GM12878 (cell line): ENCODE results near the gene FAM193B. TPM values are rescaled to one million over a fixed set of nuclear protein-coding genes. Genes with fewer than 3 reads are reported as not detected.
A peak's percentile ranks its signal among the peaks of the same experiment; 100 is the strongest.

Source experiments
- ATAC-seq: fragments of 200-7000 bp; cut with Tn5 transposase; 3 replicates; pipeline ENCODE4 v1.9.1; 2020; ENCODE audit warnings: mild to moderate bottlenecking, moderate library complexity
- BruUV-seq: library from RNA; stranded (reverse); fragments of 400-500 nt; replicated peaks from 2 replicates; lab custom pipeline; 2021; lab: Mats Ljungman, UMichigan
- CTCF ChIA-PET: fragments of 300-600 bp; sonication (Branson Sonifier 250); formaldehyde crosslinking; extraction: SDS; loops from one replicate; lab custom pipeline; 2021; ENCODE audit warnings: inconsistent platforms; lab: Yijun Ruan, JAX
- POLR2A ChIA-PET: fragments of 350-600 bp; formaldehyde crosslinking; extraction: SDS; loops from one replicate; lab custom pipeline; 2021; ENCODE audit warnings: inconsistent platforms; lab: Charles Lee
- RAD21 ChIA-PET: fragments of 300-600 bp; sonication (Branson Sonifier 250); formaldehyde crosslinking; loops from one replicate; lab custom pipeline; 2023; ENCODE audit warnings: antibody characterized with exemption; ENCODE audit not compliant: unreplicated experiment; lab: Charles Lee
- SMC1A ChIA-PET: fragments of 300-600 bp; sonication (Branson Sonifier 250); formaldehyde crosslinking; loops from one replicate; lab custom pipeline; 2023; ENCODE audit not compliant: unreplicated experiment, uncharacterized antibody; lab: Charles Lee
- DNase-seq: peaks from one replicate; pipeline ENCODE4 v3.0.0-alpha.2; 2011; ENCODE audit warnings: low read depth, low spot score
- FAIRE-seq: peaks from 3 replicates; lab custom pipeline; 2011; peaks lifted over from hg19 to GRCh38; lab: Jason Lieb, UNC
- H2AFZ ChIP-seq: 2 replicates; pipeline ENCODE4 v1.6.0; 2011; ENCODE audit warnings: low read depth, low read length, control low read depth; ENCODE audit not compliant: control insufficient read depth
- H3K27ac ChIP-seq: 2 replicates; pipeline ENCODE4 v1.5.1; 2011; ENCODE audit warnings: control low read depth; ENCODE audit not compliant: control insufficient read depth, insufficient read depth
- H3K27me3 ChIP-seq, 2 experiments: replicated peaks in 1 of 2; 2 replicates each; pipeline versions ENCODE4 v1.6.0 to v1.6.1; 2011; ENCODE audit warnings: low read length in 1 of 2; ENCODE audit not compliant: control insufficient read depth in 2 of 2, insufficient read depth in 2 of 2
- H3K36me3 ChIP-seq, 2 experiments: 2 replicates each; pipeline ENCODE4 v1.5.1; 2011; ENCODE audit warnings: low read length in 1 of 2; ENCODE audit not compliant: control insufficient read depth in 2 of 2, insufficient read depth in 2 of 2
- H3K4me1 ChIP-seq: 2 replicates; pipeline ENCODE4 v1.6.1; 2011; ENCODE audit warnings: mild to moderate bottlenecking, low read length, moderate library complexity, mixed read lengths; ENCODE audit not compliant: control insufficient read depth, insufficient read depth
- H3K4me2 ChIP-seq: 2 replicates; pipeline ENCODE4 v1.6.0; 2011; ENCODE audit warnings: control low read depth; ENCODE audit not compliant: control insufficient read depth, insufficient read depth
- H3K4me3 ChIP-seq: fragments of 200-600 bp; sonication (generic); 2 replicates; pipeline ENCODE4 v1.5.1; 2016
- H3K79me2 ChIP-seq: 2 replicates; pipeline ENCODE4 v1.6.0; 2011; ENCODE audit warnings: low read length; ENCODE audit not compliant: control insufficient read depth, insufficient read depth
- H3K9ac ChIP-seq: 2 replicates; pipeline ENCODE4 v1.8.0; 2011; ENCODE audit warnings: low read length, control low read depth, mixed read lengths; ENCODE audit not compliant: control insufficient read depth, insufficient read depth
- H3K9me3 ChIP-seq: replicated peaks from 3 replicates; pipeline ENCODE4 v1.5.1; 2011; ENCODE audit warnings: mild to moderate bottlenecking, low read length; ENCODE audit not compliant: control insufficient read depth, insufficient read depth
- H4K20me1 ChIP-seq: 2 replicates; pipeline ENCODE4 v1.6.0; 2011; ENCODE audit not compliant: control insufficient read depth, insufficient read depth
- BCL11A ChIP-seq: IDR thresholded peaks from 2 replicates; pipeline ENCODE4 v1.6.1; 2011; ENCODE audit warnings: low read depth, low read length
- BRCA1 ChIP-seq: IDR thresholded peaks from 2 replicates; pipeline ENCODE4 v1.6.1; 2011; ENCODE audit warnings: low read depth, low read length, improper control_type of control experiment
- CREM ChIP-seq: IDR thresholded peaks from 2 replicates; pipeline ENCODE4 v1.6.1; 2014; ENCODE audit warnings: antibody characterized with exemption, low read depth
- DPF2 ChIP-seq: fragments of 450-650 bp; IDR thresholded peaks from 2 replicates; pipeline ENCODE4 v1.6.1; 2017; ENCODE audit warnings: mild to moderate bottlenecking
- ELK1 ChIP-seq: IDR thresholded peaks from 2 replicates; pipeline ENCODE4 v1.6.1; 2012; ENCODE audit warnings: low read depth, low read length, improper control_type of control experiment
- FOXM1 ChIP-seq: IDR thresholded peaks from 2 replicates; pipeline ENCODE4 v1.6.1; 2012; ENCODE audit warnings: low read depth, mild to moderate bottlenecking, inconsistent platforms, low read length, moderate library complexity
- HCFC1 ChIP-seq: fragments of 150-350 bp; IDR thresholded peaks from 2 replicates; pipeline ENCODE4 v1.6.1; 2014; ENCODE audit warnings: low read length
- HDAC6 ChIP-seq: fragments of 200-600 bp; sonication (generic); IDR thresholded peaks from one replicate; pipeline ENCODE4 v1.8.0; 2017; ENCODE audit warnings: antibody characterized with exemption; ENCODE audit not compliant: unreplicated experiment
- KLF5 ChIP-seq: fragments of 450-650 bp; IDR thresholded peaks from 2 replicates; pipeline ENCODE4 v1.6.1; 2014; ENCODE audit warnings: mild to moderate bottlenecking; ENCODE audit not compliant: partially characterized antibody
- MYC ChIP-seq: IDR thresholded peaks from 2 replicates; pipeline ENCODE4 v1.6.1; 2011; ENCODE audit warnings: mild to moderate bottlenecking, low read length, moderate library complexity, inconsistent platforms; ENCODE audit not compliant: insufficient read depth, insufficient replicate concordance, insufficient read length, severe bottlenecking
- NBN ChIP-seq: fragments of 450-650 bp; IDR thresholded peaks from 2 replicates; pipeline ENCODE4 v1.6.1; 2016
- NFYB ChIP-seq: IDR thresholded peaks from 2 replicates; pipeline ENCODE4 v1.6.1; 2011; ENCODE audit warnings: low read depth, mild to moderate bottlenecking, low read length, improper control_type of control experiment, moderate library complexity; ENCODE audit not compliant: insufficient read depth
- NRF1 ChIP-seq: conservative IDR thresholded peaks from 2 replicates; pipeline ENCODE4 v1.6.1; 2011; ENCODE audit warnings: mild to moderate bottlenecking, low read depth, low read length, improper control_type of control experiment
- POLR2AphosphoS2 ChIP-seq: IDR thresholded peaks from 2 replicates; pipeline ENCODE4 v1.6.1; 2011; ENCODE audit warnings: low read depth, mild to moderate bottlenecking, low read length, improper control_type of control experiment, moderate library complexity
- RAD21 ChIP-seq: IDR thresholded peaks from 2 replicates; pipeline ENCODE4 v1.6.1; 2011; ENCODE audit warnings: mild to moderate bottlenecking, low read depth, low read length, moderate library complexity; ENCODE audit not compliant: insufficient read depth
- RAD51 ChIP-seq: fragments of 450-650 bp; IDR thresholded peaks from 2 replicates; pipeline ENCODE4 v1.6.1; 2016; ENCODE audit warnings: moderate library complexity, mild to moderate bottlenecking, inconsistent platforms
- STAT1 ChIP-seq: fragments of 450-650 bp; conservative IDR thresholded peaks from 2 replicates; pipeline ENCODE4 v1.6.1; 2014; ENCODE audit warnings: antibody characterized with exemption, mild to moderate bottlenecking
- TCF12 ChIP-seq: IDR thresholded peaks from 2 replicates; pipeline ENCODE4 v1.6.1; 2011; ENCODE audit warnings: low read depth, mild to moderate bottlenecking, low read length
- TCF7 ChIP-seq: IDR thresholded peaks from 2 replicates; pipeline ENCODE4 v1.6.1; 2014; ENCODE audit warnings: antibody characterized with exemption, borderline replicate concordance
- ZNF217 ChIP-seq: fragments of 450-650 bp; IDR thresholded peaks from 2 replicates; pipeline ENCODE4 v1.6.1; 2017; ENCODE audit warnings: antibody characterized with exemption, mild to moderate bottlenecking
- WGBS: methylation state at CpG from one replicate; pipeline ENCODE4 v1.1.6; 2016; ENCODE audit warnings: low lambda C conversion rate; ENCODE audit not compliant: insufficient replicate concordance, insufficient coverage; ENCODE audit errors: missing lambda C conversion rate; 5-methylcytosine and 5-hydroxymethylcytosine counted together
- in situ Hi-C: fragments of 300-500 bp; cut with MboI; formaldehyde crosslinking; loops from 9 replicates; pipeline ENCODE4 v1.14.3; 2018; ENCODE audit warnings: mixed read lengths
- intact Hi-C: fragments of 100-400 bp; cut with micrococcal nuclease; formaldehyde crosslinking; loops from one replicate; pipeline ENCODE4 v1.14.2; 2022; ENCODE audit not compliant: unreplicated experiment
- polyA plus RNA-seq, 11 experiments: library from polyadenylated mRNA; depleted of rRNA in 4 of 11; unstranded in 6 of 11; stranded (reverse) in 5 of 11; fragments of >200 nt; fragmentation: Nextera tagmentation in 4 of 11; fragmentation: Illumina TruSeq in 1 of 11; extraction: Ambion mirVana in 4 of 11; extraction: Trizol in 1 of 11; gene quantifications; 1 replicate in 1 of 11; 2 replicates in 10 of 11; pipeline versions ENCODE4 v1.2.1 to v1.2.3, GENCODE V29; 2011 to 2016; ENCODE audit warnings: inconsistent platforms in 2 of 11, missing spikeins in 2 of 11, low read depth in 1 of 11
- total RNA-seq, 4 experiments: library from RNA; depleted of rRNA in 3 of 4; stranded (reverse); fragments of >200 nt in 3 of 4; fragmentation: Illumina TruSeq in 1 of 4; extraction: Trizol in 1 of 4; gene quantifications; 2 replicates each; pipeline versions ENCODE4 v1.2.1 to v1.2.3, GENCODE V29; 2013 to 2021
- TF ChIP-seq, protein P1 (sequence below): fragments of 450-650 bp; formaldehyde crosslinking; IDR thresholded peaks from 2 replicates; pipeline ENCODE4 v1.4.0; 2022; ENCODE audit warnings: mild to moderate bottlenecking, moderate library complexity

The FAM193B gene
- total and polyA plus RNA-seq, 10 of the 15 experiments (the other 5 are each of a cell fraction or from before 2014, with no cell fraction given): 3.3 to 47.0 (median 25.1) TPM

- peak overlapping the region; percentile 81 for H3K27ac ChIP-seq
- ChIA-PET POLR2A (interaction anchor here (0.6 to 1.9 kb wide), 12 partner anchors 9 to 191 kb away, joined by 3 to 12 read pairs (median 4); partner anchors contain the start of gene DOK3), RAD21 (interaction anchor here (0.7 to 4.5 kb wide), 16 partner anchors 8 to 191 kb away, joined by 3 to 40 read pairs (median 4); partner anchors contain the start of genes DOK3, FAM193B and GRK6), SMC1A (interaction anchor here (0.6 to 3.3 kb wide), 15 partner anchors 22 to 566 kb away, joined by 3 to 23 read pairs (median 5); no protein-coding TSS in a partner anchor), CTCF (interaction anchor here (0.6 to 4.6 kb wide), 36 partner anchors 8 to 360 kb away, joined by 3 to 72 read pairs (median 5); partner anchors contain the start of genes B4GALT7, DDX41, DOK3 and F12)
- FAIRE-seq: peak; percentile 87
- no peaks in the 10 kb centered on the region; a peak in 1 of 4 replicates for H3K27me3 ChIP-seq
- in situ Hi-C loops (no loop called here), intact Hi-C loops (loop anchor here (1.0 to 10.0 kb wide), 4 partner anchors 44 to 386 kb away; partner anchors contain the start of gene MXD3)
- no peaks in the 10 kb centered on the region for H4K20me1 ChIP-seq
- H3K36me3 ChIP-seq: peaks cover 7 to 19% of the 10 kb centered on the region in 2 experiments; a peak in 2 of 4 replicates
- peak overlapping the region; percentile 81; the same call in 1 of the 2 replicates for H3K4me2 ChIP-seq
- WGBS: 12% methylated on average over 10 of the region's 10 CpGs
- no peak overlapping the region for H2AFZ ChIP-seq
- H3K79me2 ChIP-seq: peaks cover 3% of the 10 kb centered on the region
- no peak overlapping the region for H3K9ac ChIP-seq
- H3K4me3 ChIP-seq: no peak overlapping the region
- BruUV-seq: no TSS peak
- H3K9me3 ChIP-seq: no peaks in the 10 kb centered on the region
- DNase-seq: no peak
- ATAC-seq: peak; percentile 61
- peaks cover 36% of the 10 kb centered on the region for H3K4me1 ChIP-seq
- no peak for TF ChIP-seq HCFC1
- no peak for TF ChIP-seq TCF12
- TF ChIP-seq POLR2AphosphoS2: peak; percentile 59
- TF ChIP-seq FOXM1: no peak
- no peak for TF ChIP-seq TCF7
- no peak for TF ChIP-seq RAD51
- no peak for TF ChIP-seq KLF5
- no peak for TF ChIP-seq ELK1
- peak; percentile 21; the same call in 1 of the 2 replicates for TF ChIP-seq DPF2
- no peak for TF ChIP-seq NFYB
- TF ChIP-seq RAD21: peak; percentile 76
- no peak for TF ChIP-seq BRCA1
- no peak for TF ChIP-seq STAT1
- peak; percentile 39; the same call in 1 of the 2 replicates for TF ChIP-seq NBN
- TF ChIP-seq ZNF217: no peak
- TF ChIP-seq MYC: no peak
- TF ChIP-seq BCL11A: no peak
- no peak for TF ChIP-seq HDAC6
- TF ChIP-seq, protein P1, sequence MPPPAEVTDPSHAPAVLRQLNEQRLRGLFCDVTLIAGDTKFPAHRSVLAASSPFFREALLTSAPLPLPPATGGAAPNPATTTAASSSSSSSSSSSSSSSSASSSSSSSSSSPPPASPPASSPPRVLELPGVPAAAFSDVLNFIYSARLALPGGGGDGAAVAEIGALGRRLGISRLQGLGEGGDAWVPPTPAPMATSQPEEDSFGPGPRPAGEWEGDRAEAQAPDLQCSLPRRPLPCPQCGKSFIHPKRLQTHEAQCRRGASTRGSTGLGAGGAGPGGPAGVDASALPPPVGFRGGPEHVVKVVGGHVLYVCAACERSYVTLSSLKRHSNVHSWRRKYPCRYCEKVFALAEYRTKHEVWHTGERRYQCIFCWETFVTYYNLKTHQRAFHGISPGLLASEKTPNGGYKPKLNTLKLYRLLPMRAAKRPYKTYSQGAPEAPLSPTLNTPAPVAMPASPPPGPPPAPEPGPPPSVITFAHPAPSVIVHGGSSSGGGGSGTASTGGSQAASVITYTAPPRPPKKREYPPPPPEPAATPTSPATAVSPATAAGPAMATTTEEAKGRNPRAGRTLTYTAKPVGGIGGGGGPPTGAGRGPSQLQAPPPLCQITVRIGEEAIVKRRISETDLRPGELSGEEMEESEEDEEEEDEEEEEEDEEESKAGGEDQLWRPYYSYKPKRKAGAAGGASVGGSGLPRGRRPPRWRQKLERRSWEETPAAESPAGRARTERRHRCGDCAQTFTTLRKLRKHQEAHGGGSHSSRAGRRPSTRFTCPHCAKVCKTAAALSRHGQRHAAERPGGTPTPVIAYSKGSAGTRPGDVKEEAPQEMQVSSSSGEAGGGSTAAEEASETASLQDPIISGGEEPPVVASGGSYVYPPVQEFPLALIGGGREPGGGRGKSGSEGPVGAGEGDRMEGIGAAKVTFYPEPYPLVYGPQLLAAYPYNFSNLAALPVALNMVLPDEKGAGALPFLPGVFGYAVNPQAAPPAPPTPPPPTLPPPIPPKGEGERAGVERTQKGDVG (CRISPR knock-in tag): no peak
- TF ChIP-seq NRF1: no peak
- TF ChIP-seq CREM: no peak
Measured at GRCh38 chr5:177500685-177501522, 53.5 kb downstream of the FAM193B start.
